SK-N-SH (cell line): ENCODE data around the gene UTP25. TPM values are rescaled to one million over a fixed set of nuclear protein-coding genes. Genes with fewer than 3 reads are reported as not detected.

Experiments
- CTCF ChIA-PET: fragments of 300-600, 350-600 bp; formaldehyde crosslinking; extraction: SDS; loops from one replicate; lab custom pipeline; 2021; lab: Yijun Ruan, JAX
- POLR2A ChIA-PET: fragments of 350-600 bp; sonication (Branson Sonifier 250); formaldehyde crosslinking; extraction: SDS; loops from one replicate; lab custom pipeline; 2020; ENCODE audit warnings: antibody characterized with exemption, inconsistent platforms; lab: Yijun Ruan, JAX
- DNase-seq: peaks from one replicate; pipeline ENCODE4 v3.0.0; 2012
- H2AFZ ChIP-seq: fragments of 200-600 bp; sonication (generic); 2 replicates; pipeline ENCODE4 v1.8.1; 2016; ENCODE audit warnings: antibody characterized with exemption, mild to moderate bottlenecking, low read depth
- H3F3A ChIP-seq: fragments of 200-600 bp; sonication (generic); replicated peaks from 2 replicates; pipeline ENCODE3; 2016; ENCODE audit warnings: antibody characterized with exemption, mild to moderate bottlenecking; ENCODE audit not compliant: insufficient read depth
- H3K27ac ChIP-seq, 2 experiments: fragments of 200-500 bp in 1 of 2; fragments of 200-600 bp in 1 of 2; sonication (Bioruptor generic) in 1 of 2; sonication (generic), shearing (Covaris generic) in 1 of 2; 2 replicates each; pipeline versions ENCODE4 v1.5.1 to v1.6.1; 2014 to 2016; ENCODE audit warnings: low read depth in 2 of 2, inconsistent platforms in 1 of 2, low read length in 1 of 2, mild to moderate bottlenecking in 1 of 2, mixed read lengths in 1 of 2
- H3K27me3 ChIP-seq: fragments of 200-600 bp; sonication (generic), shearing (Covaris generic); 2 replicates; pipeline ENCODE4 v1.6.1; 2016; ENCODE audit warnings: mixed run types; ENCODE audit not compliant: insufficient read depth
- H3K36me3 ChIP-seq, 2 experiments: fragments of 200-500 bp in 1 of 2; fragments of 200-600 bp in 1 of 2; sonication (Bioruptor generic) in 1 of 2; sonication (generic) in 1 of 2; replicated peaks in 1 of 2; 2 replicates each; pipeline versions ENCODE3 to v1.5.1; 2014 to 2016; ENCODE audit warnings: low read length in 1 of 2, mild to moderate bottlenecking in 1 of 2; ENCODE audit not compliant: insufficient read depth in 2 of 2, control insufficient read depth in 1 of 2
- H3K4me1 ChIP-seq, 2 experiments: fragments of 200-500 bp in 1 of 2; fragments of 200-600 bp in 1 of 2; sonication (Bioruptor generic) in 1 of 2; sonication (generic), shearing (Covaris generic) in 1 of 2; 2 replicates each; pipeline versions ENCODE4 v1.5.1 to v1.6.1; 2014 to 2016; ENCODE audit warnings: low read depth in 1 of 2, low read length in 1 of 2, mixed run types in 1 of 2; ENCODE audit not compliant: insufficient read depth in 2 of 2, control insufficient read depth in 1 of 2
- H3K4me2 ChIP-seq: fragments of 200-600 bp; sonication (generic), shearing (Covaris generic); 2 replicates; pipeline ENCODE4 v1.6.1; 2017; ENCODE audit warnings: mixed run types
- H3K4me3 ChIP-seq, 2 experiments: fragments of 200-500 bp in 1 of 2; fragments of 200-600 bp in 1 of 2; sonication (Bioruptor generic) in 1 of 2; sonication (generic), shearing (Covaris generic) in 1 of 2; 2 replicates each; pipeline versions ENCODE4 v1.5.1 to v1.8.1; 2014 to 2016; ENCODE audit warnings: low read depth in 2 of 2, inconsistent platforms in 1 of 2, low read length in 1 of 2, mild to moderate bottlenecking in 1 of 2, mixed read lengths in 1 of 2, moderate library complexity in 1 of 2
- H3K79me2 ChIP-seq: fragments of 200-600 bp; sonication (generic); 2 replicates; pipeline ENCODE4 v1.8.1; 2017; ENCODE audit warnings: mild to moderate bottlenecking; ENCODE audit not compliant: insufficient read depth
- H3K9ac ChIP-seq: fragments of 200-600 bp; sonication (generic); 2 replicates; pipeline ENCODE4 v1.6.1; 2017; ENCODE audit warnings: mixed run types
- H3K9me2 ChIP-seq: fragments of 200-600 bp; sonication (generic); 2 replicates; pipeline ENCODE4 v1.6.1; 2017; ENCODE audit warnings: mixed run types
- H3K9me3 ChIP-seq: fragments of 200-600 bp; sonication (generic); 2 replicates; pipeline ENCODE4 v1.6.1; 2017; ENCODE audit warnings: mixed run types, mild to moderate bottlenecking, moderate library complexity
- H4K20me1 ChIP-seq: fragments of 200-600 bp; sonication (generic); 2 replicates; pipeline ENCODE4 v1.6.1; 2017; ENCODE audit warnings: mild to moderate bottlenecking, mixed run types; ENCODE audit not compliant: insufficient read depth
- ELF1 ChIP-seq: IDR thresholded peaks from 2 replicates; pipeline ENCODE4 v1.4.0; 2012
- EP300 ChIP-seq, 2 experiments: IDR thresholded peaks; 2 replicates each; pipeline versions ENCODE4 v1.4.0 to v1.6.1; 2012; ENCODE audit warnings: borderline replicate concordance in 1 of 2, low read depth in 1 of 2, low read length in 1 of 2
- FOSL2 ChIP-seq: IDR thresholded peaks from 2 replicates; pipeline ENCODE4 v1.4.0; 2012; ENCODE audit warnings: low read depth, mild to moderate bottlenecking, moderate library complexity, borderline replicate concordance
- GABPA ChIP-seq: IDR thresholded peaks from 2 replicates; pipeline ENCODE4 v1.4.0; 2012; ENCODE audit warnings: low read depth, mild to moderate bottlenecking
- MAX ChIP-seq: IDR thresholded peaks from 2 replicates; pipeline ENCODE4 v1.4.0; 2012; ENCODE audit warnings: low read depth
- REST ChIP-seq: IDR thresholded peaks from 2 replicates; pipeline ENCODE4 v1.6.1; 2012; ENCODE audit warnings: mild to moderate bottlenecking, low read depth, low read length, moderate library complexity
- RXRA ChIP-seq: IDR thresholded peaks from 2 replicates; pipeline ENCODE4 v1.4.0; 2012; ENCODE audit warnings: low read depth, mild to moderate bottlenecking, borderline replicate concordance
- SIN3A ChIP-seq: IDR thresholded peaks from 2 replicates; pipeline ENCODE4 v1.6.1; 2012; ENCODE audit warnings: low read depth, mild to moderate bottlenecking, low read length, moderate library complexity, borderline replicate concordance
- SMC3 ChIP-seq: IDR thresholded peaks from 2 replicates; pipeline ENCODE4 v1.6.1; 2012; ENCODE audit warnings: low read depth, low read length, improper control_type of control experiment
- USF1 ChIP-seq: IDR thresholded peaks from 2 replicates; pipeline ENCODE4 v1.4.0; 2012; ENCODE audit warnings: low read depth, borderline replicate concordance
- USF2 ChIP-seq: fragments of 150-350 bp; IDR thresholded peaks from 2 replicates; pipeline ENCODE4 v1.6.1; 2017; ENCODE audit warnings: antibody characterized with exemption, low read length, low read depth, borderline replicate concordance
- WGBS: methylation state at CpG from one replicate; pipeline ENCODE4 v1.1.6; 2017; ENCODE audit warnings: low lambda C conversion rate; 5-methylcytosine and 5-hydroxymethylcytosine counted together
- polyA plus RNA-seq, 3 experiments: library from polyadenylated mRNA; depleted of rRNA; stranded (reverse); fragments of >200 nt; gene quantifications; 2 replicates each; pipeline ENCODE4 v1.2.3, GENCODE V29; 2012

UTP25 gene
- polyA plus RNA-seq, 1 of the 3 experiments (the other 2 are of a cell fraction): 6.3 TPM

- no peak overlapping the region for H3K27ac ChIP-seq
- no peaks in the 10 kb centered on the region for H3K79me2 ChIP-seq
- 98% methylated on average over 20 of the region's 35 CpGs for WGBS
- H3K4me2 ChIP-seq: no peak overlapping the region
- ChIA-PET POLR2A (no interaction called here), CTCF (interaction anchor here (2.0 to 5.9 kb wide), 2 partner anchors 29 to 99 kb away, joined by 8 to 36 read pairs; no protein-coding TSS in a partner anchor)
- no peaks in the 10 kb centered on the region for H3K36me3 ChIP-seq
- H3K9ac ChIP-seq: no peak overlapping the region
- H3K4me3 ChIP-seq: no peak overlapping the region
- peaks cover 18 to 30% of the 10 kb centered on the region in 2 experiments for H3K4me1 ChIP-seq
- peaks cover 29% of the 10 kb centered on the region for H3F3A ChIP-seq
- no peak for DNase-seq
- H2AFZ ChIP-seq: no peak overlapping the region
- no peaks in the 10 kb centered on the region for H3K27me3 ChIP-seq
- TF ChIP-seq SMC3 (no peak), ELF1 (no peak), EP300 (IDR thresholded peaks at IDR 0.05; ENCODE audit: borderline replicate concordance in 1 of 2, low read depth in 1 of 2, low read length in 1 of 2) (no peak), USF2 (no peak), USF1 (no peak), REST (no peak), RXRA (no peak), GABPA (no peak), MAX (no peak), FOSL2 (no peak), SIN3A (no peak)
- H4K20me1 ChIP-seq: no peaks in the 10 kb centered on the region
- H3K9me2 ChIP-seq: no peaks in the 10 kb centered on the region
- H3K9me3 ChIP-seq: no peaks in the 10 kb centered on the region
These were observed 61.3 kb downstream of the UTP25 start for GRCh38 chr1:209889077-209889418.
